B cell (primary cell): ENCODE data around the gene ANKS4B.

ENCODE experiments used
- CTCF ChIP-seq: fragments of 200-600 bp; IDR thresholded peaks from one replicate; pipeline ENCODE4 v1.8.0; 2022; ENCODE audit warnings: antibody characterized with exemption, mild to moderate bottlenecking
- EZH2 ChIP-seq: IDR thresholded peaks from 2 replicates; pipeline ENCODE4 v1.6.1; 2012; ENCODE audit warnings: borderline replicate concordance, low read depth, mild to moderate bottlenecking, moderate library complexity, low read length; ENCODE audit not compliant: insufficient read depth, poor library complexity, severe bottlenecking

GRCh38 chr16:21281698-21282389 is 48.3 kb downstream of the ANKS4B start:
- no peak for TF ChIP-seq CTCF
- TF ChIP-seq EZH2, result no peak
